Measurements from ENCODE around the gene COL19A1.

The COL19A1 gene

DNA sequence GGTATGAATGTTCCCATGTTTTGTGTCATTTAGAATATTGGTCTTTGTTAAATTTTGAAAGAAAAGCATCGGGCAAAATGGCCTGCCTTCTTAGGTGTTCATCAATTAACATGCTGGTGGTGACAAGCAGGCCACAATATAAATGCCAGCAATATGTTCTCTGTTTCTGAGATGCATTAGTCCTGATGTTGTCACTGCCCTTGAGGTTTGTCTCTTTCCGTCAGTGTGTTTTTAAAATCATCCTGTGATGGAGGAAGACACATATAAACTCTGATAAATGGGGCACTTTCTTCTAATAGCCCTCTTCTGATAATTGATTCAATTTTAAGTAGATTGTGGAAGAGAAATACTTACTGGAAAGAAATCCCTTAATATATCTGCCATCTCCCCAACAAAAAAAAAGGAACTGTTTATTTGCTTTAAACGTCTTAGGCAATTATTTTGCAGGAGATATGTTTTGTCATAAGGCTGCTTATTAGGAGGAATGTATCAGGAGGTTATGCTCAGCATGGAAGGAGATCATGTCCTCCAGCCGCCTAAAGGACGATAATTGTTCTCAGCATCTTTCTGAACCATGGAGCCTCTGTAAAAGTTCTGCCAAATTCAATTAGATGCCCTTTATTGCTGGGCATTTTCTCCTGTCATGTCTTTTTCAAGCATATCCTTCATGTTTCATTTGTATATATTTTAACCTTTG is 302.5 kb downstream of the COL19A1 start:
- no peak for DNase-seq (ENCODE audit: low read depth in 2 of 2)

DNA sequence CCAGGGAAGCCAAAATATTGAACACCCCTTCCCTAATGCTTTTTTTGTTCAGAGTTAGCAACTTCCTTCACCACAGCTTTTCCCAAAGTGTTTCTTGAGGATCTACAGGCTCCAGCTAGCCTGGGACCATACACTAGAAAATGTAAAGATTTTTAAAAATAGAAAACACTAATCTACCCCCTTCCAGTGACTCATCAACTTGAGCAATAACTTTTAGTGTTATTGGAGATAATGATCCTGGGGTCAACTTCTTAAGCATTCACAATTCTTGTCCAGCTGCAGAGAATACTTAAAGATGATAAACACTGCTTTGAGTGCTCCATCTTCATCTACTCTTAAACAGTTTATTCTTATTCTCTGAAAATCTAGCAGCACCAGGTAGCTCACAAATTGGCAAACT is 304.9 kb downstream of the COL19A1 start:
- DNase-seq (ENCODE audit: low read depth in 2 of 2), result no peak

DNA sequence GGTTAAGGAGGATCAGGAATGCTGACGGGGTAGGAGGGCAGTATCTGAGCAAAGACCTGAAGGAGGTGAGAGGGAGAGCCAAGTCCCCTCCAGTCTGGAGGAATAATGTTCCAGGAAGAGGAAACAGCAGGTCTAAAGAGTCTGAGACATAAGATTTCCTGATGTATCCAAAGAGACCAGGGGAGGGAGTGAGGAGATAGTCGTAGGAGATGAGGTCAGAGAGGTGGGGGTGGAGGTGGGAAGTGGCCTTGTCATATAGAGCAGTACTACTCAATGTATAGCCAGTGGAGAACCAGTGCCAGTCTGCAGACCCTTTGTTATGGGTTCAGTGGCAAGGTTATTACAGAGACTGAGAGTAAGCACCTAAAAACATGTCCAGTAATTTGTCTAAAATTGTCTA is 305.9 kb downstream of the COL19A1 start:
- no peak for DNase-seq (ENCODE audit: low read depth in 2 of 2)

DNA sequence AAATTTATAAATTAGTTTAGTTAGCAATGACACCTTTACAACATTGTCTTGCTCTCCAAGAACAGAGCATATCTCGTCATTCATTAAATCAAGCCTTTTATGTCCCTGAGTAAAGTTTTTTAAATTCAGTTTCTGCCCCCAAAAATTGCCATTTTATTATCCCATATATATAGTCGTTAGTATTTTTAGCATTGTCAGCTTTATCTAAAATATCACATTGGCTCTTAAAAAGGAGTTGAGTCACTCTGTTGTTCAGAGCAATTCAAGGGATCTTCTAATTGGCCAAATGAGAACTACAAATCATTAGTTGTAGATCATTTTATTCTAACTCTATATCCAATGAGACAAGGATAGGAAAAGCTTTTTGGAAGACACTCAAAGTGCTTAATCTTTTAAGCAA is 309.4 kb downstream of the COL19A1 start:
- no peak for DNase-seq (ENCODE audit: low read depth in 2 of 2)

DNA sequence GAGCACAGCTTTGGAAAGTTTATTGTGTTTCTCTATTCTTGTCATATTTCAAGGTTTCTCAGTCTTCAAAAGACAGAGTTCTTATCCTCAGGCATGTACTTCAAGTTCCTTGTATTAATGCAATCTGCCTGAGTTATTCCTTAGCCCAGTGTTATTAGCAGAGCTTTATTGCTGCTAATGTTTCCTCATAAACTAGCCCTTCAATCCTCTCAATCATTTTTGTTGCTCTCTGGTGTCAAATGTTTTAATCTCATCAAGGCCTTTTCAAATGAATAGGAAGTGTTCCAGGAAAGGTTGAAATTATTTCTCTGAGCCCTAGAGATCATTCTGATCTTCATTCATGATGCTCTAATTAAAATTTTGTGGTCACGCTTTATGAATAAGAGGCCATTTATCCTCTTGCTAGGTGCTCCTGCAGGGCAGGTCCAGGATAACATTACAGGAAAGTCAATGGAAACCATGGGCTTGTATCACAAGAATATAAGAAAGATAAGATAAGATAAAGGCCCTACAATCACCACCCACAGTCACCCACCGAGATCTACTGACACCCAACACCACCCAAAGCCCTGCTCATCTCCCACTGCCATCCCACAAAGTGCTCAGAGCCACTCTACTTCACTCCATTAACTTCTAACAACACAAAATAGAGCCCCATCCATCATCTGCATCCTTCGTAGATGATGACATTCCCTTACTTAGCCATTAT is 310.6 kb downstream of the COL19A1 start:
- no peak for DNase-seq (ENCODE audit: low read depth in 2 of 2)

DNA sequence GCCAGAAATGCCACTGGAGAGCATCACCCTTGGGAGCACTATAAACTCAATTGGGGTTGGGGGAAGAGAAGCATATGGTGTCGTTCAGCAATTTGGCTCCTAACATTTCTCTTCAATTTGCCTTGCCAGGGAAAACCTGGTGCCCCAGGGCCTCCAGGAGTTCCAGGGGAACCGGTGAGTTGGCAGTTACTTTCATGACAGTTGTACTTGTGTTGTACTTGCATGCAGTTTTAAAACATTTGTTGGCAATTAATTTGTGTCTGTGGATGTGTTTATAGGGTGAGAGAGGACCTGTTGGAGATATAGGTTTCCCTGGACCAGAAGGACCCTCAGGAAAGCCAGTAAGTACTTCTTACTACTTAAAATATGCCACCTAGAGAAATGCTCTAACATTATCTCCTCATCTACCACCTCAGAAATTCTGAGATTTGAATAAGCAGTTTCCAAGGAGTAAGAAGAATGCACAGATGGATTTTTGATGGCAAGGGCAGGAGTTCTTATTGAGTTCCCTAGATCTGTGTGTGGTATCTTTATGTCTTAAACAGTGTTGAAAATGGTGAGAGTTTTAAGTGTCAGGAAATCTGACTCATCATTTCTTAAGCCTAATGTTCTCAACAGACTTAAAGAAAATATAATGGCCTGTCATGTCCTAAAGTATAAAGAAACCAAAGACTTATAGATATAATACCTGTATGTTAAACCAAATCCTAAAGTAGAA is 314.0 kb downstream of the COL19A1 start:
- DNase-seq (ENCODE audit: low read depth in 2 of 2), result no peak

DNA sequence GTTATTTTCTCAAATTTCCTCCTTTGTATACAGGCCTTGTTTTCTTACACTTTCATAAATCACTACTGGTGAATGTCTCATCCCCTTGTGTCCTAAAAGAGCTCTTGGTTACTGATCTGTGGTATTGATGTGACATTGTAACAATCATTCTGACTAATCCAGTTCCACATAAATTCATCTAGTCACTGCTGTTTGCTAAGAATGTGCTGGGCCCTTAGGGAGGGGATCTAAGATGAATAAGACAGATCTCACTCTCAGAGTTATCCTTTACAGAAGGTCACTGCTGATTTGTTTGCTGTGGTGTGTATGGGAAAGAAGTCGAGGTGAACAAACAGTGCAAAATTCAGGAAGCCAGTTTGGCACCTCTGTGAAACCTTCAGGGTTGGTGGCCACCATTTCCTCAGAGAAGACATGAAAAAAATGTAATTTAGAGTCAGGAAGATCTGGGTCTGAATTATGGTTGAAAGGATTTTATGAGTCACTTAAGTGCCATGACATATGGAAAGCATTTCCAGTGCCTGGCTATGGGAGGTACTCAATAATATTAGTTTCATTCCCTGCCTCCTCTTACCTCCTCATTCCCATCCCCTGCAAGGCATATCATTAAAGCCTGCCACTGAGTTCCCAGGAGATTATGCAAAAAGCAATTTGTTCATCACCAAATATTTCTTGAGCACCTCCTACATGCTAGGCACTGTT is 314.7 kb downstream of the COL19A1 start:
- DNase-seq (ENCODE audit: low read depth in 2 of 2), result no peak

DNA sequence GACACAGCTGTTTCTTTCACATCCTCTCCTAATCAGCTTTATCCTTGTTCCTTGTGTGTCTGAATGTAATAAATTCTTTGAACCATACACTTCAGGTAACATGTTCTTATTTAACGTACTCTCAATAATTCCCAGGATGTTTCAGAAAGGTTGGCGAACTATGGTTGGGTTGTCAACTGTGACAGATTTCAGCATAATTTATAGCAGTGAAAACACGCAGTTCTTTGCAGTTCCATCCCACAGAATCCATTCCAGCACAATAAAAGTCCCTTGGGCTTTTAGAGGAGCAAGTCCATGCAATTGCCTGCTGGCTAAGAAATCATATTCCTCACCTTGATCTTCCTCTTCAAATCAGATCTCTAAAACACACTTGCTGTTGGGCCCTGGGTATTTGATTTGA is 317.2 kb downstream of the COL19A1 start:
- DNase-seq (ENCODE audit: low read depth in 2 of 2), result no peak

DNA sequence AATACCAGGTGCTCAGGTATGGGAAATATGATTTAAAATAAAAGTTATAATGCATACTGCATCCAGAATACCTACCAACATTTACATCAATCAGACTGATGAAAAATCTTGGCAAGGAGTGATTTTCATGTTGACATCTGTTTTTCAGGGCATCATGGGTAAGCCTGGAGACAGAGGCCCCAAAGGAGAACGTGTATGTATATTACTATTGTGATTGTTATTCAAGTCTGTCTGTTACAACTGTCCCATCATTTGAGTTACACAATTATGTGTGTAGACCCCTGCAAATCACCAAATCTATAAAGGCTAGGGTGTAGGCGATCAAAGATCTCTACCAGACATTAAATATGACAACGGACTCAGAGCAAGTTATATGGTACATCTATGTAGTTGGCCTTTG is 318.4 kb downstream of the COL19A1 start:
- no peak for DNase-seq (ENCODE audit: low read depth in 2 of 2)

DNA sequence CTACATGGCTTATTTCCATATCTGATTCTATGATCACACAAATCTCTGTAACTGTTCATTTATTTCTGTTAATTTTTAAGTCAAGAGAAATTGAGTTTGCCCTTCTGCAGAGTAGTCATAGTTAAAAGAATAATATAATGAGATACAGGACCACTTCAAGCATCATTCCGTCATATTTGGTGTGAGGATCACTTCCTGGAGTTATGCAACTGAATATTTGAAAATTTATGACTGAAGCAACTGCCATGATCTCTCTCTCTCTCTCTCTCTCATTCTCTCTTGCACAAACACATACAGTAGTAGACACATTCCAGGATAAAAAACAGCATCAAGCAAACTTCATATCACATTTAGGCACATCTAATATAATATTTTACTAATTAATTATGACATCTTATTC is 320.1 kb downstream of the COL19A1 start:
- no peak for DNase-seq (ENCODE audit: low read depth in 2 of 2)

DNA sequence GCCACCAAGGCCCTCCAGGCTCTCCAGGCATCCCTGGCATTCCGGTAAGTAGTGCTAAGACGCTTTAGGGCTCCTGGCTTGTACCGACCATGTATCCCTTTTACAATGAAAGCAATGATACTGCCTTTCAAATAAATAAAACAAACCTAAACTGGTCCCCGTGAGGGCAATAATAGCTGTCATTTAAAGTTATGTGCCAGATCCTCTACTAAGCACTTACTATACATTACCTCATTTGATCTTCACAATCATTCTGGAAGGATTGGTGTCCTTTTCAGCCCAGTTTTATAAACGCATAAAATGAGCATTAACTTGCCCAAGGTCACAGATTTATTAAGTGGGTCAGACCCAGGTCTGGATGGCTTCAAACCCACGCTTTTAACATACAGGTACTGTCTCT is 321.8 kb downstream of the COL19A1 start:
- no peak for DNase-seq (ENCODE audit: low read depth in 2 of 2)

DNA sequence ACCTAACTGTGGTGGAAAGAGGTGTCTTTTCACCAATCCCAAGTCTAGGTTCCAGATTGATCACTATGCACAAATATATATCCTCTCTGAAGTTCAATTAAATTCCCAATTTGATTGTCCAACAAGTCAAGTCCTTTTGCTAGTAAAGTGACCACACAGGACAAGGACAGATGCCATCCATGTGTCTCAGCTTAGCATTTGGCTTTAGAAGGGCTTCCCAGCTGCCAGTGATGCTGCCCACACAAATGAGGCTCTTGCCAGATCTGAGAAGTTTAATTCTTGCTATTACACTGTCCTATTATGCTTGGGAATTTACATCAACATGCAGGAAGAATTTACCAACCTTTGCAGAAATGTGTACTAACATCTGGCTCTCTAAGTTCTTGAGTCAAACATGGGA is 328.1 kb downstream of the COL19A1 start:
- no peak for DNase-seq (ENCODE audit: low read depth in 2 of 2)

DNA sequence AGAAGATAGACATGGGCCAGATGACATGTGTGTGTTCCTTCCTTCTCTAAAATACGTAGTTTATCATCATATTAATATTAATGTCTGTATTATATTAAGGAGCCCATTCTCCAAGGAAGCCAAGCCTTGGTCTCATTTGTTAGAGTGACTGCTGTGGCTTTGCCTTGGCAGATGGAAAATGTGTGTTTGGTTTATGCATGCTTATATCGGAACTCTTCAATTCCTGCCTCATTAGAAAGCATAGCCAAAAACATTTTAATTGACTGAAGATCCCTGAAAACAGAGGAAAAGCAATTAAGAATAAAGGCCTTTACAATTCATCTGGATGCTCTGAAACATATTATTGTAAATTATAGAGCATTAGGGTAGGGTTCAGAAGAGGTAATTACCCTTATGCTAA is 330.2 kb downstream of the COL19A1 start:
- no peak for DNase-seq (ENCODE audit: low read depth in 2 of 2)

DNA sequence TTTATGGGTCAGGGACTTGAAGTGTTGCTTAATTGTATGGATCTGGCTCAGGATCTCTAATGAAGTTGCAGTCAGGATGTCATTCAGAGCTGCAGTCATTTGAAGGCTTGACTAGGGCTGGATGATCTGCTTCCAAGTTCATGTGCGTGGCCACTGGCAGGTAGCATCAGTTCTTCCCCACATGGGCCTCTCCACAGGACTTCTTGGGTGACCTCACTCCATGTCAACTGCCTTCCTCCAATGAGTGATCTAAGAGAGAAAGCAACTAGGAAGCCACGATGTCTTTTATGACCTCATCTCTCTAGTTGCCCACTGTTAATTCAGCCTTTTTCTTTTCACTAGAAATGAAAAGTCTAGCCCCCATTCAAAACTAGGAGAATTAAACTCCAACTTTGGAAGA is 332.4 kb downstream of the COL19A1 start:
- no peak for DNase-seq (ENCODE audit: low read depth in 2 of 2)

DNA sequence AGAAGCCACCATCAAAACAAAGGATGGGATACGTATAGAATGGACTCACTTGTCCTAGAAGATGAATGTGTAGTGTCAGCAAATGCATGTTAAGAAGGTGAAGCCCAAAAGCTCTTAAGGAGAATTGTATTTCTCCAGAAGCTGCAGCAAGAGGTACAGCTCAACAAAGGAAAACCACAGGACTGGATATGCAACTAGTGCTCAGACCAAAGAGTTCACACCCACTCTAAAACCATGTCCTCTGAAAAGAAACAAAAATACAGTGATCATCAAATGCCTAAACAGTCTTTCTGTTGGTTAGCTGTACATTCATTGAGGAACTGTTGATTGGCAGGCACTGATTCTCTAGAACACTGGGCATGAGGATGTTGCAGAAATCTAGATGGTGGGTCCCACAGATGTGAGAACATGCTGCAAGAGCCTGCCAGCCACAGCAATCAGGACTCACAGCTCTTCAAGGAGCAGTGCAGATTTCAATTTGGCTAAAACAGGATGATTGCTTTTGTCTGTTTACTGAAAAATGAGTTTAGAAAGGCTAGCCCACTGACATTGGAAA is 342.0 kb downstream of the COL19A1 start:
- no peak for DNase-seq (ENCODE audit: low read depth in 2 of 2)

DNA sequence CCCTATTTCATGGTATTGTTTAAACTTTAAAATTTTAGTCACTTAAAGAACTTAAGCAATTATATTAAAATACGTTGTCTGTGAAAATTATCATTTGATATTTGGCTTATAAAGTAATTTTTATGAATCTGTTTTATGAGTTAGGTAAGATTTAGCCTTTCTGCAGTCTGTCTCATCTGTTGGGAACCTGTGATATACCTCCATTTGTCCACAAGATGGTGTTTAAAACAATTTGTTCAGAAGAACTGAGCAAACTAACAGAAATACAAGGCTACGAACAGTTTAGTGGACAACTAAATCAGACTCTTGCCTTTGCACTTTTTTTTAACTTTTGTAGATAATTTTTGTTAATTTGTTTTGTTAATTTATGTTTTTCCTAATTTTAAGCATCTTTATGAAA is 344.1 kb downstream of the COL19A1 start:
- DNase-seq (ENCODE audit: low read depth in 2 of 2), result no peak

DNA sequence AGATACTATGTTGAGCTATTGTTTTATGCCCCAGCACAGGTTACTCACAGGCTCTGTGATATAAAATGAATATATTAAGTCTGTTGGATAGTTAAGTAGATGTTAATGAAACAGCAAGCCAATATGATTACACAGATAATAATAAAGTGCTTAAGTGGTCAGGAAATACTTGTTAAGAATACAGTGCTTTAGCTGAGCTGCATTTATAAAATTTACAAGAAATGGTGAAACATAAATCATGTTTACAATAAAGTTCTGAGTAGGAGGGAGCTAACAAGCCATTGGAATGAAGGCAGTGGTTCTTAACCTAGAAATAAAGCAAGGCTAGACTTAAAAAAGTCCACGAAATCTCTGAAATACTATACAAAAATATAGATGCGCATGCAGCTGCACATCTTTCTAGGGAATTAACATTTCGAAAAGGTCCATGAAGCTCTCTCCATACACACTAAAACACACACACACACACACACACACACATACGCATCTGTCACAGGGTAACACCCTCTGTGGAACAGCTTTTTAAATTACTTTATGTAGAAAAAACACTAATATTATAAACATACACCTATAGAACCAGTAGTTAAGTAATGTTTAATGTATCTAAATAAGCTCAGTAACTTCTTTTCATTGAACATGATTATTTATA is 349.2 kb downstream of the COL19A1 start:
- no peak for DNase-seq (ENCODE audit: low read depth in 2 of 2)

DNA sequence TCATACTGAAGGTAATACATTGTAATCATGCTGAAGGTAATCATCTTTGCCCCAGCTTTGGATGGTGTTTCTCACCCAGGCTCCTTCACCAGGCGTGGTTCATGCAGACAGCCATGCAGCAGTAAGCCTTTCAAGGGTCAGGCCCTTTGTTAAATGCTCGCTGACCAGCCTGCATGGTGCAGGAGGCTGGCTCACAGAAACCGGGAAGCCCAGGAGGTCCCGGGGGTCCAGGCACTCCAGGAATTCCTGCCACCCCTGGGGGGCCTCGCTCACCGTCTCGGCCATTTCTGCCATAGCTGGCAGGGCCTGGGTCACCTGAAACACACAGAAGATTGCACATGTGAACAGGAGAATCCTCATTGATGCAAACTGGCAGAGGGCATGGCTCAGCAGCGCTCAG is 350.4 kb downstream of the COL19A1 start:
- no peak for DNase-seq (ENCODE audit: low read depth in 2 of 2)

DNA sequence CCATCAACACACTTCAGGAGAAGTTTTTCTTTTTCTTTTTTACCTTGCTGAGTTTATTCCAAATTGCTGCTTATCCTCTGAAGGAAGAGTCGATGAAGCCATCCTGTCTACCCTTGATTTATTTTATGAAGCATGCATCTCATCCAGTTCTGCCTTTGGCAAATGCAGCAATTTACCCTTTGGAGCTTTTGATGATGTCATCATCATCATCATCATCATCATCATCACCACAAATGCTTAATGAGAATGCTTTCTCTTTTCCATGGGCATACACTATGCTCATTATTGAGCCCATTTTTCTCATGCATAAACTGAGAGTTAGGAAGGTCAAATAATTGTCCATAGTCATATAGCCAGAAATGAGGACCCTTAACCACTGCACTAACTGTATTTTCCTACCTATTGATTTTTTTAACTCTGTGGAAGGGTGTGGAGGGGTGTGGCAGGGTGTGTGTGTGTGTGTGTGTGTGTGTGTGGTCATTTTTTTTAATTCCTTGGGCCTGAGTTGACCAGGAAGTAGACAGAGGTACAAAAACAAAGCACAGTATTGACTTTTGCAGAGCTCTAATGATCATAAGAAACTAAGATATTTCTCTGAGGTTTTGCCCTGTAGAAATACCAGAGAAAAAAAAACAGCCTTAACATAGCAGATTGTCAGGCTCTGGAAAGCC is 353.7 kb downstream of the COL19A1 start:
- DNase-seq (ENCODE audit: low read depth in 2 of 2), result no peak

DNA sequence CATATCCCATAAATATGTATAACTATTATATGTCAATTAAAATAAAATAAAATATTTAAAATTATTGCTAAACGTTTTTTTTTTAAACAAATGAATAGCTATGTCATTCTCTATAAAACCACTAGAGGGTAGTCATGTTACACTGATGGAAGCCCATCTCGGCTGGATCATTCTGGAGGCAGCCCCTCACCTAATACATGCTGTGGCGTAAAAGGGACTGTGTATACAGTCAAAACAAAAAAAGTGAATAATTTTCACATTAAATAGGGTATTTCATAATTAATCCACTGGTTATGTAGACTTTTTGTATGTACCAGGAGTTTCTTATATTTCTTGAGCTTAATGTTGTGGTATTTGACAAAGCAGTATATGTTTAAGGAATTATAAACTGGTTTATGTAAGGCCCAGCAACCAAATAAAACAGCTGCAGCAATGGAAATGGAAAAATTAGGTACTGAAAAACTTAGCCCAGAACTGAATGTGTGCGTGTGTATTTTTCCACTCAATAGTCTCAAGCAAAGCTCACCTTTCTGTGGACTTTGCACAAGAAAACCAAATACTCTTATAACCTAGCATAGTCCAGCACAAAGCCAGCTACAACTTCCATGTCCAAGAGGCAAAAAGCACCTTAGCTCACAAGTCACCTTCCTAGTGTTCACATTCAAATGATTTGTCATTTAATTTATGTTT is 354.8 kb downstream of the COL19A1 start:
- DNase-seq (ENCODE audit: low read depth in 2 of 2), result no peak
